Neutrophil (primary cell): ENCODE measurements around the gene GNG2.

ENCODE experiments used
- H3K27ac ChIP-seq: fragments of 200-600 bp; sonication (generic); 2 replicates; pipeline ENCODE4 v1.5.1; 2016; ENCODE audit warnings: mild to moderate bottlenecking, moderate library complexity
- H3K27me3 ChIP-seq: fragments of 200-600 bp; sonication (generic); 2 replicates; pipeline ENCODE4 v1.6.0; 2016; ENCODE audit warnings: mild to moderate bottlenecking
- H3K36me3 ChIP-seq: fragments of 200-600 bp; sonication (generic); 2 replicates; pipeline ENCODE4 v1.5.1; 2017
- H3K4me1 ChIP-seq, 2 experiments: fragments of 200-600 bp in 1 of 2; sonication (generic) in 1 of 2; 1 replicate in 1 of 2; 2 replicates in 1 of 2; pipeline versions ENCODE4 v1.5.1 to v1.6.1; 2013 to 2016; ENCODE audit warnings: low read depth in 1 of 2, low read length in 1 of 2, mild to moderate bottlenecking in 1 of 2, moderate library complexity in 1 of 2; ENCODE audit not compliant: control insufficient read depth in 1 of 2, insufficient read depth in 1 of 2
- H3K4me3 ChIP-seq, 2 experiments: fragments of 200-600 bp in 1 of 2; sonication (generic) in 1 of 2; 1 replicate in 1 of 2; 2 replicates in 1 of 2; pipeline ENCODE4 v1.5.1; 2013 to 2016; ENCODE audit warnings: low read depth in 1 of 2, low read length in 1 of 2, mild to moderate bottlenecking in 1 of 2, moderate library complexity in 1 of 2
- H3K9me3 ChIP-seq: fragments of 200-600 bp; sonication (generic); 2 replicates; pipeline ENCODE4 v1.5.1; 2016
- CTCF ChIP-seq: fragments of 200-600 bp; sonication (generic); IDR thresholded peaks from 2 replicates; pipeline ENCODE4 v1.5.1; 2016; ENCODE audit warnings: antibody characterized with exemption

The GNG2 gene

GRCh38 chr14:52018970-52019369 is 158.6 kb downstream of the GNG2 start:
- no peaks in the 10 kb centered on the region for H3K36me3 ChIP-seq
- no peaks in the 10 kb centered on the region for H3K9me3 ChIP-seq
- H3K27ac ChIP-seq: no peak overlapping the region
- peaks cover 8% of the 10 kb centered on the region for H3K27me3 ChIP-seq
- no peak overlapping the region for H3K4me3 ChIP-seq
- no peak for TF ChIP-seq CTCF
- no peaks in the 10 kb centered on the region for H3K4me1 ChIP-seq
